GM12878 (cell line): ENCODE results near the gene PCDHGB5.

Experiments used
- ELK1 ChIP-seq: IDR thresholded peaks from 2 replicates; pipeline ENCODE4 v1.6.1; 2012; ENCODE audit warnings: low read depth, low read length, improper control_type of control experiment
- EZH2 ChIP-seq: IDR thresholded peaks from 2 replicates; pipeline ENCODE4 v1.6.1; 2012; ENCODE audit warnings: low read depth, mild to moderate bottlenecking, control low read depth, inconsistent platforms, low read length, borderline replicate concordance; ENCODE audit not compliant: control insufficient read depth
- POLR2AphosphoS2 ChIP-seq: IDR thresholded peaks from 2 replicates; pipeline ENCODE4 v1.6.1; 2011; ENCODE audit warnings: low read depth, mild to moderate bottlenecking, low read length, improper control_type of control experiment, moderate library complexity
- RAD21 ChIP-seq: IDR thresholded peaks from 2 replicates; pipeline ENCODE4 v1.6.1; 2011; ENCODE audit warnings: mild to moderate bottlenecking, low read depth, low read length, moderate library complexity; ENCODE audit not compliant: insufficient read depth
- SP1 ChIP-seq: IDR thresholded peaks from one replicate; pipeline ENCODE4 v1.6.1; 2011; ENCODE audit warnings: low read depth, low read length
- TCF7 ChIP-seq: IDR thresholded peaks from 2 replicates; pipeline ENCODE4 v1.6.1; 2014; ENCODE audit warnings: antibody characterized with exemption, borderline replicate concordance
- TF ChIP-seq, protein P1 (sequence below): fragments of 450-650 bp; formaldehyde crosslinking; IDR thresholded peaks from 2 replicates; pipeline ENCODE4 v1.4.0; 2020; ENCODE audit warnings: mild to moderate bottlenecking, moderate library complexity
- TF ChIP-seq, protein P2 (sequence below): fragments of 450-650 bp; IDR thresholded peaks from 2 replicates; pipeline ENCODE4 v1.6.1; 2017; ENCODE audit warnings: mild to moderate bottlenecking, moderate library complexity
- TF ChIP-seq, protein P3 (sequence below), 3 experiments: IDR thresholded peaks in 2 of 3; conservative IDR thresholded peaks in 1 of 3; 2 replicates each; pipeline ENCODE4 v1.5.1; 2011; ENCODE audit warnings: low read depth in 3 of 3, low read length in 3 of 3, mild to moderate bottlenecking in 3 of 3, control low read depth in 2 of 3, moderate library complexity in 2 of 3, inconsistent platforms in 1 of 3, mixed read lengths in 1 of 3; ENCODE audit not compliant: control insufficient read depth in 2 of 3, insufficient read depth in 1 of 3; ENCODE audit errors: extremely low read depth in 1 of 3

DNA sequence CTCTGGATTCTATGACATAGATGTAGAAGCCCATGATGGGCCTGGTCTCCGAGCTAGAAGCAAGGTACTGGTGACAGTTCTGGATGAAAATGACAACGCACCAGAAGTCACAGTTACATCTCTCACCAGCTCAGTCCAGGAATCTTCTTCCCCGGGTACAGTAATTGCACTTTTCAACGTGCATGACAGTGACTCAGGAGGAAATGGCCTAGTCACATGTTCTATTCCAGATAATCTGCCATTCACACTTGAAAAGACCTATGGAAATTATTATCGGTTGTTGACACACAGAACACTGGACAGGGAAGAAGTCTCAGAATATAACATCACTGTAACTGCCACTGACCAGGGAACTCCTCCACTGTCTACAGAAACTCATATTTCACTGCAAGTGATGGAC, 41.6 kb upstream of the PCDHGB5 start:
- TF ChIP-seq EZH2 (no peak), TCF7 (no peak), SP1 (no peak), RAD21 (no peak), POLR2AphosphoS2 (no peak), ELK1 (no peak)
- TF ChIP-seq, protein P1, sequence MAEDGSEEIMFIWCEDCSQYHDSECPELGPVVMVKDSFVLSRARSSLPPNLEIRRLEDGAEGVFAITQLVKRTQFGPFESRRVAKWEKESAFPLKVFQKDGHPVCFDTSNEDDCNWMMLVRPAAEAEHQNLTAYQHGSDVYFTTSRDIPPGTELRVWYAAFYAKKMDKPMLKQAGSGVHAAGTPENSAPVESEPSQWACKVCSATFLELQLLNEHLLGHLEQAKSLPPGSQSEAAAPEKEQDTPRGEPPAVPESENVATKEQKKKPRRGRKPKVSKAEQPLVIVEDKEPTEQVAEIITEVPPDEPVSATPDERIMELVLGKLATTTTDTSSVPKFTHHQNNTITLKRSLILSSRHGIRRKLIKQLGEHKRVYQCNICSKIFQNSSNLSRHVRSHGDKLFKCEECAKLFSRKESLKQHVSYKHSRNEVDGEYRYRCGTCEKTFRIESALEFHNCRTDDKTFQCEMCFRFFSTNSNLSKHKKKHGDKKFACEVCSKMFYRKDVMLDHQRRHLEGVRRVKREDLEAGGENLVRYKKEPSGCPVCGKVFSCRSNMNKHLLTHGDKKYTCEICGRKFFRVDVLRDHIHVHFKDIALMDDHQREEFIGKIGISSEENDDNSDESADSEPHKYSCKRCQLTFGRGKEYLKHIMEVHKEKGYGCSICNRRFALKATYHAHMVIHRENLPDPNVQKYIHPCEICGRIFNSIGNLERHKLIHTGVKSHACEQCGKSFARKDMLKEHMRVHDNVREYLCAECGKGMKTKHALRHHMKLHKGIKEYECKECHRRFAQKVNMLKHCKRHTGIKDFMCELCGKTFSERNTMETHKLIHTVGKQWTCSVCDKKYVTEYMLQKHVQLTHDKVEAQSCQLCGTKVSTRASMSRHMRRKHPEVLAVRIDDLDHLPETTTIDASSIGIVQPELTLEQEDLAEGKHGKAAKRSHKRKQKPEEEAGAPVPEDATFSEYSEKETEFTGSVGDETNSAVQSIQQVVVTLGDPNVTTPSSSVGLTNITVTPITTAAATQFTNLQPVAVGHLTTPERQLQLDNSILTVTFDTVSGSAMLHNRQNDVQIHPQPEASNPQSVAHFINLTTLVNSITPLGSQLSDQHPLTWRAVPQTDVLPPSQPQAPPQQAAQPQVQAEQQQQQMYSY: no peak
- TF ChIP-seq, protein P2, sequence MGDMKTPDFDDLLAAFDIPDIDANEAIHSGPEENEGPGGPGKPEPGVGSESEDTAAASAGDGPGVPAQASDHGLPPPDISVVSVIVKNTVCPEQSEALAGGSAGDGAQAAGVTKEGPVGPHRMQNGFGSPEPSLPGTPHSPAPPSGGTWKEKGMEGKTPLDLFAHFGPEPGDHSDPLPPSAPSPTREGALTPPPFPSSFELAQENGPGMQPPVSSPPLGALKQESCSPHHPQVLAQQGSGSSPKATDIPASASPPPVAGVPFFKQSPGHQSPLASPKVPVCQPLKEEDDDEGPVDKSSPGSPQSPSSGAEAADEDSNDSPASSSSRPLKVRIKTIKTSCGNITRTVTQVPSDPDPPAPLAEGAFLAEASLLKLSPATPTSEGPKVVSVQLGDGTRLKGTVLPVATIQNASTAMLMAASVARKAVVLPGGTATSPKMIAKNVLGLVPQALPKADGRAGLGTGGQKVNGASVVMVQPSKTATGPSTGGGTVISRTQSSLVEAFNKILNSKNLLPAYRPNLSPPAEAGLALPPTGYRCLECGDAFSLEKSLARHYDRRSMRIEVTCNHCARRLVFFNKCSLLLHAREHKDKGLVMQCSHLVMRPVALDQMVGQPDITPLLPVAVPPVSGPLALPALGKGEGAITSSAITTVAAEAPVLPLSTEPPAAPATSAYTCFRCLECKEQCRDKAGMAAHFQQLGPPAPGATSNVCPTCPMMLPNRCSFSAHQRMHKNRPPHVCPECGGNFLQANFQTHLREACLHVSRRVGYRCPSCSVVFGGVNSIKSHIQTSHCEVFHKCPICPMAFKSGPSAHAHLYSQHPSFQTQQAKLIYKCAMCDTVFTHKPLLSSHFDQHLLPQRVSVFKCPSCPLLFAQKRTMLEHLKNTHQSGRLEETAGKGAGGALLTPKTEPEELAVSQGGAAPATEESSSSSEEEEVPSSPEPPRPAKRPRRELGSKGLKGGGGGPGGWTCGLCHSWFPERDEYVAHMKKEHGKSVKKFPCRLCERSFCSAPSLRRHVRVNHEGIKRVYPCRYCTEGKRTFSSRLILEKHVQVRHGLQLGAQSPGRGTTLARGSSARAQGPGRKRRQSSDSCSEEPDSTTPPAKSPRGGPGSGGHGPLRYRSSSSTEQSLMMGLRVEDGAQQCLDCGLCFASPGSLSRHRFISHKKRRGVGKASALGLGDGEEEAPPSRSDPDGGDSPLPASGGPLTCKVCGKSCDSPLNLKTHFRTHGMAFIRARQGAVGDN: no peak
- TF ChIP-seq, protein P3, sequence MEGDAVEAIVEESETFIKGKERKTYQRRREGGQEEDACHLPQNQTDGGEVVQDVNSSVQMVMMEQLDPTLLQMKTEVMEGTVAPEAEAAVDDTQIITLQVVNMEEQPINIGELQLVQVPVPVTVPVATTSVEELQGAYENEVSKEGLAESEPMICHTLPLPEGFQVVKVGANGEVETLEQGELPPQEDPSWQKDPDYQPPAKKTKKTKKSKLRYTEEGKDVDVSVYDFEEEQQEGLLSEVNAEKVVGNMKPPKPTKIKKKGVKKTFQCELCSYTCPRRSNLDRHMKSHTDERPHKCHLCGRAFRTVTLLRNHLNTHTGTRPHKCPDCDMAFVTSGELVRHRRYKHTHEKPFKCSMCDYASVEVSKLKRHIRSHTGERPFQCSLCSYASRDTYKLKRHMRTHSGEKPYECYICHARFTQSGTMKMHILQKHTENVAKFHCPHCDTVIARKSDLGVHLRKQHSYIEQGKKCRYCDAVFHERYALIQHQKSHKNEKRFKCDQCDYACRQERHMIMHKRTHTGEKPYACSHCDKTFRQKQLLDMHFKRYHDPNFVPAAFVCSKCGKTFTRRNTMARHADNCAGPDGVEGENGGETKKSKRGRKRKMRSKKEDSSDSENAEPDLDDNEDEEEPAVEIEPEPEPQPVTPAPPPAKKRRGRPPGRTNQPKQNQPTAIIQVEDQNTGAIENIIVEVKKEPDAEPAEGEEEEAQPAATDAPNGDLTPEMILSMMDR (IDR thresholded peaks at IDR 0.05 in 2 of 3, conservative IDR thresholded peaks at IDR 0.05 in 1 of 3; ENCODE audit: control insufficient read depth in 2 of 3, extremely low read depth in 1 of 3, insufficient read depth in 1 of 3, low read depth in 3 of 3, low read length in 3 of 3): no peak
